Peyer's patch (tissue), 4 donors: ENCODE data around the gene PGBD5.

Experiments
- CTCF ChIP-seq, 6 experiments: fragments of 450-650 bp in 4 of 6; fragments of 200-600 bp in 2 of 6; sonication (generic) in 1 of 6; IDR thresholded peaks; one replicate each; pipeline ENCODE4 v1.5.1; 2017 to 2019; ENCODE audit warnings: antibody characterized with exemption in 6 of 6, mild to moderate bottlenecking in 3 of 6, moderate library complexity in 1 of 6
- POLR2A ChIP-seq, 2 donors: fragments of 450-650 bp; IDR thresholded peaks; one replicate each; pipeline ENCODE4 v1.5.1; 2017; ENCODE audit warnings: antibody characterized with exemption in 2 of 2, mild to moderate bottlenecking in 2 of 2, moderate library complexity in 2 of 2

- TF ChIP-seq CTCF (IDR thresholded peaks at IDR 0.05): no peak
- no peak for TF ChIP-seq POLR2A (IDR thresholded peaks at IDR 0.05)
These were observed 30.3 kb upstream of the PGBD5 start for GRCh38 chr1:230456478-230456877.
